NT2/D1 (cell line): ENCODE data around the gene FMN2.

Source experiments
- SUZ12 ChIP-seq: IDR thresholded peaks from 2 replicates; pipeline ENCODE4 v1.6.1; 2011; ENCODE audit not compliant: insufficient read length, insufficient read depth; ENCODE audit errors: extremely low read depth
- YY1 ChIP-seq: IDR thresholded peaks from 2 replicates; pipeline ENCODE4 v1.6.1; 2011; ENCODE audit not compliant: insufficient read length, insufficient read depth

DNA sequence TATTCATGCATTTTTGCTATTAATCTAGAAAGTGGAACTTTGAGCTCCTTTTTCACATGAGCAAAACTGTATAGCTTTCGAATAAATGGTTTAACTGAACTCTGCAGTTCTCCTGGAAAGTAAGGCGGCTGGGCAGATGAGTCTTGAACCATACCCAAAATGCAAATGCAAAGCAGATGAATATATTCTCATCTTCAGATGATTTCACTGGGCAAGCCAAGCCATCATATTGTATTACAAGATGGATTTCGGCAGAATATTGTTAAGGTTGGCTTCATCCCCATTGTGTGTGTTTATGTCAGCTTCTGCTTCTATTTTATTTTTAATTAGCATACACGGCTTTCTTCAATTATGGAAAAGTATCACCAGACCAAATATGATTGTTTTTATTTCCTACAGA is 310.6 kb downstream of the FMN2 start:
- TF ChIP-seq YY1, result no peak
- TF ChIP-seq SUZ12, result no peak
